ENCODE measurements around the gene SLC12A7. TPM values are rescaled to one million over a fixed set of nuclear protein-coding genes. Genes with fewer than 3 reads are reported as not detected.

SLC12A7 gene
- total and polyA plus RNA-seq, 9 of the 15 experiments (the other 6 are each of a cell fraction or from before 2014, with no cell fraction given): 0.01 to 3.1 (median 0.56) TPM

GRCh38 chr5:1091632-1092031 lies 20.2 kb downstream of the SLC12A7 start:
- no peak for FAIRE-seq
- BruUV-seq (replicated peaks): no TSS peak
- in situ Hi-C loops (cut with MboI): no loop called here

More at GRCh38 chr5:1091632-1092031, 20.2 kb downstream of the SLC12A7 start:
- intact Hi-C loops (cut with micrococcal nuclease): no loop called here
- DNase-seq (ENCODE audit: extremely low read depth in 1 of 4, low spot score in 3 of 4): no peak
- peaks cover 0 to 73% of the 10 kb centered on the region in 2 experiments; a peak in 2 of 5 replicates for H3K4me1 ChIP-seq (replicated peaks in 1 of 2; ENCODE audit: control insufficient read depth in 2 of 2, insufficient read depth in 2 of 2, low read length in 2 of 2)
- peaks cover 9 to 86% of the 10 kb centered on the region in 2 experiments; a peak in 4 of 5 replicates for H3K27me3 ChIP-seq (ENCODE audit: control insufficient read depth in 2 of 2, insufficient read depth in 2 of 2, low read length in 2 of 2)
- no peaks in the 10 kb centered on the region for H3K79me2 ChIP-seq (ENCODE audit: control insufficient read depth, insufficient read depth, low read length)
- H4K20me1 ChIP-seq (replicated peaks; ENCODE audit: control insufficient read depth, insufficient read depth, low read length): peaks cover 23% of the 10 kb centered on the region
- TF ChIP-seq PHB2 (IDR thresholded peaks at IDR 0.05; ENCODE audit: low read depth): no peak
- TF ChIP-seq UBTF (IDR thresholded peaks at IDR 0.05; ENCODE audit: borderline replicate concordance in 1 of 2, low read depth in 2 of 2, low read length in 2 of 2): no peak
- TF ChIP-seq ZBTB7A (IDR thresholded peaks at IDR 0.05; ENCODE audit: borderline replicate concordance, control insufficient read depth, low read depth, low read length): no peak
- no peak for TF ChIP-seq MAFK (IDR thresholded peaks at IDR 0.05; ENCODE audit: low read length)
- TF ChIP-seq GTF2F1 (IDR thresholded peaks at IDR 0.05; ENCODE audit: low read depth, low read length): no peak
- TF ChIP-seq CBFA2T3 (IDR thresholded peaks at IDR 0.05): no peak
- TF ChIP-seq MNT (conservative IDR thresholded peaks at IDR 0.05): no peak
- TF ChIP-seq HOXB6 (CRISPR knock-in tag; IDR thresholded peaks at IDR 0.05; ENCODE audit: borderline replicate concordance): no peak
- TF ChIP-seq ZNF143 (CRISPR knock-in tag; IDR thresholded peaks at IDR 0.05): no peak
- TF ChIP-seq ELF1 (tag; IDR thresholded peaks at IDR 0.05): no peak
- no peaks in the 10 kb centered on the region for H3K36me3 ChIP-seq (ENCODE audit: control insufficient read depth, insufficient read depth, low read length)
- H3K4me3 ChIP-seq: no peak overlapping the region
- no peak overlapping the region for H3K4me2 ChIP-seq (ENCODE audit: insufficient read depth, low read length)
- whole genome bisulfite sequencing (ENCODE audit: insufficient coverage, low coverage, missing lambda C conversion rate): 51% methylated on average over 20 of the region's 23 CpGs
- POLR2A ChIA-PET: interaction anchor here (1.1 kb wide), 1 partner anchor 25 kb away, joined by 3 read pairs; no protein-coding TSS in a partner anchor
- H2AFZ ChIP-seq (ENCODE audit: low read depth, low read length): no peak overlapping the region
- no peaks in the 10 kb centered on the region for H3K9me1 ChIP-seq (ENCODE audit: control insufficient read depth, insufficient read depth, low read length)
- no peak overlapping the region for H3K27ac ChIP-seq (ENCODE audit: extremely low read depth, low read depth, low read length)
- CTCF ChIA-PET (ENCODE audit: low intra/inter-chr PET ratio): no interaction called here
- no peak overlapping the region for H3K9ac ChIP-seq (ENCODE audit: insufficient read depth in 1 of 2, low read depth in 2 of 2, low read length in 2 of 2)
- ATAC-seq: no peak
- H3K9me3 ChIP-seq (replicated peaks; ENCODE audit: control insufficient read depth, insufficient read depth, low read depth, low read length): no peaks in the 10 kb centered on the region

All from K562 (cell line).